OCI-LY3 (cell line): Measurements from ENCODE around the gene DTD2.

Experiments
- EZH2phosphoT487 ChIP-seq: fragments of 200-600 bp; shearing (Covaris generic); IDR thresholded peaks from 2 replicates; pipeline ENCODE4 v1.6.1; 2018; ENCODE audit warnings: antibody characterized with exemption, mixed run types, low read depth
- TF ChIP-seq, protein P1 (sequence below): fragments of 200-600, 300-600 bp; sonication (generic); IDR thresholded peaks from 2 replicates; pipeline ENCODE4 v1.5.1; 2014; ENCODE audit warnings: antibody characterized with exemption, low read length, low read depth

DNA sequence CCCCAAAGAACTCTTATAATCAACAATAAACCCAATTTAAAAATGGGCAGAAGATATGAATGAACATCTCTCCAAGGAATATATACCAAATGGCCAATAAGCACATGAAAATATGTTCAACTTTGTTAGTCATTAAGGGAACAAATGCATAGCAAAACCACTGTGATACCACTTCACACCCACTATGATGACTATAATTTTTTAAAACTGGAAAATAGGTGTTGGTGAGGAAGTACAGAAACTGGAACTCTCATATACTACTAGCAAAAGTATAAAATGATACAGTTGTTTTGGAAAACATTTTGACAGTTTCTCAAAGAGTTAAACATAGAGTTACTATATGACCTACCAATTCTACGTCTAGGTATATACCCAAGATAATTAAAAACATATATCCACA lies 27.5 kb downstream of the DTD2 start:
- TF ChIP-seq, protein P1, sequence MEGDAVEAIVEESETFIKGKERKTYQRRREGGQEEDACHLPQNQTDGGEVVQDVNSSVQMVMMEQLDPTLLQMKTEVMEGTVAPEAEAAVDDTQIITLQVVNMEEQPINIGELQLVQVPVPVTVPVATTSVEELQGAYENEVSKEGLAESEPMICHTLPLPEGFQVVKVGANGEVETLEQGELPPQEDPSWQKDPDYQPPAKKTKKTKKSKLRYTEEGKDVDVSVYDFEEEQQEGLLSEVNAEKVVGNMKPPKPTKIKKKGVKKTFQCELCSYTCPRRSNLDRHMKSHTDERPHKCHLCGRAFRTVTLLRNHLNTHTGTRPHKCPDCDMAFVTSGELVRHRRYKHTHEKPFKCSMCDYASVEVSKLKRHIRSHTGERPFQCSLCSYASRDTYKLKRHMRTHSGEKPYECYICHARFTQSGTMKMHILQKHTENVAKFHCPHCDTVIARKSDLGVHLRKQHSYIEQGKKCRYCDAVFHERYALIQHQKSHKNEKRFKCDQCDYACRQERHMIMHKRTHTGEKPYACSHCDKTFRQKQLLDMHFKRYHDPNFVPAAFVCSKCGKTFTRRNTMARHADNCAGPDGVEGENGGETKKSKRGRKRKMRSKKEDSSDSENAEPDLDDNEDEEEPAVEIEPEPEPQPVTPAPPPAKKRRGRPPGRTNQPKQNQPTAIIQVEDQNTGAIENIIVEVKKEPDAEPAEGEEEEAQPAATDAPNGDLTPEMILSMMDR: no peak
- TF ChIP-seq EZH2phosphoT487: no peak
